Measurements from ENCODE around the gene BFSP1.
A peak's percentile ranks its signal among the peaks of the same experiment; 100 is the strongest.

BFSP1 gene

DNA sequence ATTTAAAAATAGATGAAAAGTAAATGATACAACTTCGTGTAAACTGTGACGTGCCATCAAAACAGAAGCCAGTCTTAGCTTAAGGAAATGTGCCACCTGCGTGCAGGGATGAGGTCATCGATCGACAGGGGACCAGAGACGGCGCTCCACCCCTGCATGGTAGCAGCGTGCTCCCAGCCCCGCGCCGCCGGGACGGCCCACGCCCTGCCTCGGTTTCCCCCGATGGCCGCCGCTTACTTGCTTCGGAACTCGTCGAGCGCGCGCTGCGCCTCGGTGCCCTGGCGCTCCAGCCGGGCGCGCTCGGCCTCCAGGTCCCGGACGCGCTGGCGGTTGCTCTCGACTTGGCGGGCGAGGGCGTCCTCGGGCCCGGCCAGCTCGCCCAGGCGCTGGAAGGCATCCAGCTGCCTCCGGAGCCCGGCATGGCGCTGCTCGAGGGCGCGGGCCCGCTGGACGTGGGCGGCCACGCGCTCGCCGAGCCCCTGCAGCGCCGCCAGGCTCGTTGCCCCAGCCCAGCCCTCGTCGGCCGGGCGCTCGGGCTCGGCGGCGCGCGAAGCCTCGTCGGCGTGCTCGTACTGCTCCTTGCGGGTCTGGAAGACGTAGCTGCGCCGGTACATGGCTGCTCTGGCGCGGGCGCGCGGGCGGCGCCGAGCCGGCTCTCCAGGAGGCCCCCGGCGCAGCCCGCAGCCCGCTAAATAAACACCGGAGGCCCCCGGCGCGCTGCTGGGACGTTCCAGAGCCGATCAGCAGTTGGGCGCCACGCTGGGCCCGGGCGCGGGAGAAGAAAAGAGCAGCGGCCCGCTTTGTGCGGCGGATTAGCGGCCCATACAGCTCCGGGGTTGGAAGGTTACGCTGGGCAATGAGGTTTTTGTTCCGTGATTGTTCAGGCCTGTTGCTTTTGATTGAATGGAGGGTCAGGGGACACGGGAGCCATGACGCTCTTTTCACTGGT lies at the start of gene BFSP1:
TSS of gene BFSP1 (minus strand) at position 664 of the 949 bp plus-strand sequence. CDS start at position 614, 50 bp downstream.
- H3K27me3 ChIP-seq (ENCODE audit: control insufficient read depth in 1 of 2, insufficient read depth in 2 of 2, low read length in 2 of 2): peaks cover 0 to 3% of the 10 kb centered on the region in 2 donors
- H3K4me1 ChIP-seq (ENCODE audit: control insufficient read depth in 1 of 2, insufficient read depth in 2 of 2, low read length in 2 of 2): peaks cover 6 to 11% of the 10 kb centered on the region in 2 donors
- H3K36me3 ChIP-seq (ENCODE audit: control insufficient read depth in 1 of 2, insufficient read depth in 2 of 2, low read length in 2 of 2): no peaks in the 10 kb centered on the region
- peak within 1 kb of the TSS; percentile 22 to 51 for H3K9ac ChIP-seq (ENCODE audit: low read depth in 1 of 2, low read length in 2 of 2)
- no peak within 1 kb of the TSS for H3K27ac ChIP-seq (ENCODE audit: low read depth, low read length)
- peak within 1 kb of the TSS; percentile 62 to 69 for H3K4me3 ChIP-seq (ENCODE audit: low read depth in 1 of 2, low read length in 2 of 2)
- no peaks in the 10 kb centered on the region for H3K9me3 ChIP-seq (ENCODE audit: control insufficient read depth in 1 of 2, low read length in 2 of 2)

DNA sequence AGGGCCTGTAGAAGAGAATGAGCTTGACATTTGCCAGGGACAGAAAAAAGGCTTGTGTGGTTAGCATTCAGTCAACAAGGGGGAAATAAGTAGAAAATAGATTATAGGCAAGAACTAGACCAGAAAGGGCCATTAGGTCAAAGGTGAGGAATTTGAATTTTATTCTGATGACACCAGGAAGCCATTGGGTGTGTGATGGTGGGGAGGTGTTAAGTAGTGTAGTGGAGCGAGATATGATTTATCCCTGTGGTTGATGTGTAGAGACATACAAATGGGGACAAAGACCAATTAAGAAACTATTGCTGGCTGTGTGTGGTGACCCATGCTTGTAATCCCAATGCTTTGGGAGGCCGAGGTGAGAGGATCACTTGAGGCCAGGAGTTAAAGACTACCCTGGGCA lies 49.7 kb upstream of the BFSP1 start:
- Histone ChIP-seq H3K9ac (ENCODE audit: low read depth in 1 of 2, low read length in 2 of 2) (no peak overlapping the region), H3K27ac (ENCODE audit: low read depth, low read length) (no peak overlapping the region), H3K9me3 (ENCODE audit: control insufficient read depth in 1 of 2, low read length in 2 of 2) (no peaks in the 10 kb centered on the region), H3K36me3 (ENCODE audit: control insufficient read depth in 1 of 2, insufficient read depth in 2 of 2, low read length in 2 of 2) (no peaks in the 10 kb centered on the region), H3K4me3 (ENCODE audit: low read depth in 1 of 2, low read length in 2 of 2) (no peak overlapping the region), H3K27me3 (ENCODE audit: control insufficient read depth in 1 of 2, insufficient read depth in 2 of 2, low read length in 2 of 2) (no peaks in the 10 kb centered on the region), H3K4me1 (ENCODE audit: control insufficient read depth in 1 of 2, insufficient read depth in 2 of 2, low read length in 2 of 2) (peaks cover 7 to 10% of the 10 kb centered on the region in 2 donors)

DNA sequence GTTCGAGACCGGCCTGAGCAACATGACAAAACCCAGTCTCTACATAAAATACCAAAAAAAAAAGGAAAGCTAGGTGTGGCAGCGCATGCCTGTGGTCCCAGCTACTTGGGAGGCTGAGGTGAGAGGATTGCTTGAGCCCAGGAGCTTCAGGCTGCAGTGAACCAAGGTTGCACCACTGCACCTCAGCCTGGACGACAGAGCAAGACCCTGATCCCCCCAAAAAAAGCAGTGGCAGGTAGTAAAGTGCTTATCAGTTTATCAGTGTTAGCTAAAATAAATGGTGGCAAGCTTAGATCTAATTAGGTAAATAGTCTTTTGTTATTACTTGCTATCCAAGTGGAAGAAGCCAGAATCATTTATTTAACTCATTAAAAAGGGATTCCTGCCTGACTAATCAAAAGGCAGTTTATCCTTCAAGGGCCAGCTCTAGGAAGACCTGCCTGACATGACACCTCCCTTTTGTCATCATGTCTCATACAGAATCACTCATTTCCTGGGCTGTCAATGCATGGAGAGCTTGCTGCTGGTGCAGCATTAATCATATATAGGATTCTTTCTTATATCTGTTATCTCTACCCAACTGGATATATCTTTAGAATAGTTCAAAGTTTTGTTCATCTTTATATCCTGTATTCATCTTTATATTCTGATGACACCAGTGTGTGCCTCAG lies 48.3 kb upstream of the BFSP1 start:
- Histone ChIP-seq H3K9me3 (ENCODE audit: control insufficient read depth in 1 of 2, low read length in 2 of 2) (no peaks in the 10 kb centered on the region), H3K9ac (ENCODE audit: low read depth in 1 of 2, low read length in 2 of 2) (no peak overlapping the region), H3K27me3 (ENCODE audit: control insufficient read depth in 1 of 2, insufficient read depth in 2 of 2, low read length in 2 of 2) (no peaks in the 10 kb centered on the region), H3K36me3 (ENCODE audit: control insufficient read depth in 1 of 2, insufficient read depth in 2 of 2, low read length in 2 of 2) (no peaks in the 10 kb centered on the region), H3K27ac (ENCODE audit: low read depth, low read length) (no peak overlapping the region), H3K4me3 (ENCODE audit: low read depth in 1 of 2, low read length in 2 of 2) (no peak overlapping the region), H3K4me1 (ENCODE audit: control insufficient read depth in 1 of 2, insufficient read depth in 2 of 2, low read length in 2 of 2) (peaks cover 0 to 3% of the 10 kb centered on the region in 2 donors)

DNA sequence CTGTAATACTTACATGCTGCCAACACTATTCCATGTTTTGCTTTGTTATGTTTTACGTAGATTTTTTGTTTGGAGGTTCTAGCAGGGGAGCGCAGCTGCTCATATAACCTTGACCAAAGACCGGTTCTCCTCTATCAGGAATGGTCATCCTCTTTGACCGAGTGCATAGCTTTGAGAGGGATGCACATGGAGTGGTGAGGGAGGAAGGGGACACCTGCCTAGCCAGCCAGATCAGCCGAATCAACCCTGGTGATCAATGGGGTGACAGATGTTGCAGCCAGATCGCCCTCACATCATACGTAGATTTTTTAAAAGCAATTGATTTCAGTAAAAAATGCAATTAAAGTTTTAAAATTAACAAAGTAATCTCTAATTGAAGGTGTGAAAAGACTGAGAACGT lies 45.0 kb upstream of the BFSP1 start:
- Histone ChIP-seq H3K4me1 (ENCODE audit: control insufficient read depth in 1 of 2, insufficient read depth in 2 of 2, low read length in 2 of 2) (peaks cover under 1 to 14% of the 10 kb centered on the region in 2 donors), H3K4me3 (ENCODE audit: low read depth in 1 of 2, low read length in 2 of 2) (no peak overlapping the region), H3K27me3 (ENCODE audit: control insufficient read depth in 1 of 2, insufficient read depth in 2 of 2, low read length in 2 of 2) (no peaks in the 10 kb centered on the region), H3K36me3 (ENCODE audit: control insufficient read depth in 1 of 2, insufficient read depth in 2 of 2, low read length in 2 of 2) (no peaks in the 10 kb centered on the region), H3K9ac (ENCODE audit: low read depth in 1 of 2, low read length in 2 of 2) (no peak overlapping the region), H3K27ac (ENCODE audit: low read depth, low read length) (no peak overlapping the region), H3K9me3 (ENCODE audit: control insufficient read depth in 1 of 2, low read length in 2 of 2) (no peaks in the 10 kb centered on the region)

DNA sequence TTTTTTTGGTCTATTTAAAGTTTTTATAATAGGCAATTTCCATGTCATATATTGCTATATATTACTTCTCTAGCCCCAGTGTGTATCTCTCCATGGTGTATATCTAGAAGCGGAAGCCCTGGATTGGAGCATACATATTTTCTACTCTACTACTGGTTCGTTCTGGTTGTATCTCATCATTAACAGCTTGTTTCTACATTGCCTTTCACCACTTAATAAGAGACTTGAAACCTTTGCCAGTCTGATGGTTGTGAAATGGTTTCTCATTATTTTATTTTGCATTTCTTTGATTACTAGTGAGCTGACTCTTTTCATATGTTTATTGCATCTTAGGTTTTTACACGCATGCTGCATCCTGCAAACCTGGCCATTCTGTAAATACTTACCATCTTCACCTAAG lies 42.3 kb upstream of the BFSP1 start:
- no peaks in the 10 kb centered on the region for H3K36me3 ChIP-seq (ENCODE audit: control insufficient read depth in 1 of 2, insufficient read depth in 2 of 2, low read length in 2 of 2)
- H3K9ac ChIP-seq (ENCODE audit: low read depth in 1 of 2, low read length in 2 of 2): no peak overlapping the region
- no peak overlapping the region for H3K4me3 ChIP-seq (ENCODE audit: low read depth in 1 of 2, low read length in 2 of 2)
- no peaks in the 10 kb centered on the region for H3K9me3 ChIP-seq (ENCODE audit: control insufficient read depth in 1 of 2, low read length in 2 of 2)
- H3K4me1 ChIP-seq (ENCODE audit: control insufficient read depth in 1 of 2, insufficient read depth in 2 of 2, low read length in 2 of 2): peaks cover 7 to 19% of the 10 kb centered on the region in 2 donors
- no peaks in the 10 kb centered on the region for H3K27me3 ChIP-seq (ENCODE audit: control insufficient read depth in 1 of 2, insufficient read depth in 2 of 2, low read length in 2 of 2)
- H3K27ac ChIP-seq (ENCODE audit: low read depth, low read length): no peak overlapping the region

DNA sequence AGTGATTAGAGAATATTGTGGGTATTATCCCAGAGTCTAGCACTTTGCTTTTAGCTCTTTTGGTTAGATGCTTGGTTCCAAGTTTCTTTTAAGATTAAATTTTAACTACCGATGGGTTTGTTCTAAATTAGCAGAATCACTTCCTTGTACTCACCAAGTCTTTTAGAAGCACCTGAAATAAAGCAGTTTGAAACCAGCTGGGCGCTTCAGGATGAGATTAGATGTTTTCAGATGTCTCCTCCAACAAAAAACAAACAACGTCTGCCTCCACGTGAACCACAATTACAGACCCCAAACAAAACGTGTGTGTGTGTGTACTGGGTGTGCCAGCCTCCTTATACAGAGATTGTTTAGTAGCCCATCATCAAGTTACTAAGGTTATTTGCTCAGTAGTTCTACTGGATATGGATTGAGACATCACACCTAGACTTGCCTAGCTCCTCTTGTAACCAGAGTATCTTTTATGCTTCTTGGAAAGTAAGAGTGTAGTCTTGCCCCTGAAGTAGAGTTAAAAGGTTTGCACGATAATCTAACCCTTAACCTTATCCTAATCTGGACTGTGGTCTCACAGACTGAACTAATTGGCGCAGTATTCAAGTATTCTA lies 41.0 kb upstream of the BFSP1 start:
- H3K9me3 ChIP-seq (ENCODE audit: control insufficient read depth in 1 of 2, low read length in 2 of 2): no peaks in the 10 kb centered on the region
- H3K9ac ChIP-seq (ENCODE audit: low read depth in 1 of 2, low read length in 2 of 2): peak overlapping the region; percentile 15 to 87
- H3K4me3 ChIP-seq (ENCODE audit: low read depth in 1 of 2, low read length in 2 of 2): peak overlapping the region in 1 of 2 donors; percentile 27
- H3K36me3 ChIP-seq (ENCODE audit: control insufficient read depth in 1 of 2, insufficient read depth in 2 of 2, low read length in 2 of 2): no peaks in the 10 kb centered on the region
- peaks cover 12 to 22% of the 10 kb centered on the region in 2 donors for H3K4me1 ChIP-seq (ENCODE audit: control insufficient read depth in 1 of 2, insufficient read depth in 2 of 2, low read length in 2 of 2)
- no peak overlapping the region for H3K27ac ChIP-seq (ENCODE audit: low read depth, low read length)
- no peaks in the 10 kb centered on the region for H3K27me3 ChIP-seq (ENCODE audit: control insufficient read depth in 1 of 2, insufficient read depth in 2 of 2, low read length in 2 of 2)

DNA sequence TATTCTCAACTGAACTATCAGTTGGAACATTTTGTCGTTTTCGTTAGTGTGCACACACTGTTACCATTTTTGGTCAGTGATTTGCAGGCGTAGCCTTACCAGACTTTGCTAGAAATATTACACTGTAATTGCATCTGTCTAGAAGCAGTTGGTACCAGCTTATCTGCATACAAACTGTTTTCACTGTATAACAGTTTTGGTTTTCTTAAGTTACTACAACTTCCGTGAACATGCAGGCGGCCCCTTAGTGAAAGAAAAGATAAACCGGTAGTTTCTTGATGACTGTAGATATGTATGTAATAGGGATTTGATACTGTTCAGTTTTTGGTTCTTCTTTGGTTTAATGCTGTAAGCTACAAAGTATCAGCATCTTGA lies 40.0 kb upstream of the BFSP1 start:
- Histone ChIP-seq H3K36me3 (ENCODE audit: control insufficient read depth in 1 of 2, insufficient read depth in 2 of 2, low read length in 2 of 2) (no peaks in the 10 kb centered on the region), H3K27me3 (ENCODE audit: control insufficient read depth in 1 of 2, insufficient read depth in 2 of 2, low read length in 2 of 2) (no peaks in the 10 kb centered on the region), H3K27ac (ENCODE audit: low read depth, low read length) (no peak overlapping the region), H3K9me3 (ENCODE audit: control insufficient read depth in 1 of 2, low read length in 2 of 2) (no peaks in the 10 kb centered on the region), H3K9ac (ENCODE audit: low read depth in 1 of 2, low read length in 2 of 2) (peak overlapping the region; percentile 87 to 91), H3K4me1 (ENCODE audit: control insufficient read depth in 1 of 2, insufficient read depth in 2 of 2, low read length in 2 of 2) (peaks cover 12 to 22% of the 10 kb centered on the region in 2 donors), H3K4me3 (ENCODE audit: low read depth in 1 of 2, low read length in 2 of 2) (peak overlapping the region; percentile 91 to 95)

DNA sequence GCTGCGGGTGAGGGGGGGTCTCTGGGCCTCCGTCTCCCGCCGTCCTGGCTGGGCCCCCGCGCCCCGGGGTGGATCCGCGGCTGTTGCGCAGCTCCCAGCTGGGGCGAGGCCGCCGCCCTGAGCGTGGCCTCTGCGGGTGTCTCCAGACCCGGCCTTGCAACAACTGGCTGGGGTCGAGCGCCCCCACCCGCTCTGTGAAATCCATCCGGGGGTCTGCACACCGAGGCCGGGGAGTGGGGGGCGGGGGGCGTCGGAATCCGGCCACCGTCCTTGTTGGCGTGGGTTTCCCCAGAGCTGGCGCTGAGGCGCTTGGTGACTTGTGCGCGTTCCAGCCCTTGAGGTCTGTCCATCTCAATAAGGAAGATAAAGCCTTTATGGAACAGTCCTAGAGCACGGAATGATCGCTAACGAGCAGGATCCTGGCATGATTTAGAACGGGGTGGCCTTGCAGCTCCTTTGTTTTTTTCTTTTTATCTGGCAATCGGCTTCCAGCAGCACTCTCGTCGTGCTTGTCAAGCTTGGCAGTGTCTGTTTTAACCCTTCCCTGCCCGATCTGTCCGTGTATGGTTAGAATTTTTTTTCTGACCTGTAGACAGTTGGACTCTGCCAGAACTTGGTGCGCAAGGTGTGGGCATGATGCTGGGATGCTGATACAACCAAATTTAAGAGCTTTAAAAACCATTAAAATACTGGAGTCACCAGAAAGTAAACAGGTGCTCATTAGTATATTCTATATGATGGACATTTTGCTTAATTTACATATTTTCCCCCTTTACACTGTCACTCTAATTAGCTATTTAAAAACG lies 39.4 kb upstream of the BFSP1 start:
- no peaks in the 10 kb centered on the region for H3K9me3 ChIP-seq (ENCODE audit: control insufficient read depth in 1 of 2, low read length in 2 of 2)
- H3K4me3 ChIP-seq (ENCODE audit: low read depth in 1 of 2, low read length in 2 of 2): peak overlapping the region; percentile 91 to 95
- peak overlapping the region; percentile 87 to 91 for H3K9ac ChIP-seq (ENCODE audit: low read depth in 1 of 2, low read length in 2 of 2)
- H3K27me3 ChIP-seq (ENCODE audit: control insufficient read depth in 1 of 2, insufficient read depth in 2 of 2, low read length in 2 of 2): no peaks in the 10 kb centered on the region
- peaks cover 12 to 22% of the 10 kb centered on the region in 2 donors for H3K4me1 ChIP-seq (ENCODE audit: control insufficient read depth in 1 of 2, insufficient read depth in 2 of 2, low read length in 2 of 2)
- H3K27ac ChIP-seq (ENCODE audit: low read depth, low read length): peak overlapping the region; percentile 96
- H3K36me3 ChIP-seq (ENCODE audit: control insufficient read depth in 1 of 2, insufficient read depth in 2 of 2, low read length in 2 of 2): no peaks in the 10 kb centered on the region

DNA sequence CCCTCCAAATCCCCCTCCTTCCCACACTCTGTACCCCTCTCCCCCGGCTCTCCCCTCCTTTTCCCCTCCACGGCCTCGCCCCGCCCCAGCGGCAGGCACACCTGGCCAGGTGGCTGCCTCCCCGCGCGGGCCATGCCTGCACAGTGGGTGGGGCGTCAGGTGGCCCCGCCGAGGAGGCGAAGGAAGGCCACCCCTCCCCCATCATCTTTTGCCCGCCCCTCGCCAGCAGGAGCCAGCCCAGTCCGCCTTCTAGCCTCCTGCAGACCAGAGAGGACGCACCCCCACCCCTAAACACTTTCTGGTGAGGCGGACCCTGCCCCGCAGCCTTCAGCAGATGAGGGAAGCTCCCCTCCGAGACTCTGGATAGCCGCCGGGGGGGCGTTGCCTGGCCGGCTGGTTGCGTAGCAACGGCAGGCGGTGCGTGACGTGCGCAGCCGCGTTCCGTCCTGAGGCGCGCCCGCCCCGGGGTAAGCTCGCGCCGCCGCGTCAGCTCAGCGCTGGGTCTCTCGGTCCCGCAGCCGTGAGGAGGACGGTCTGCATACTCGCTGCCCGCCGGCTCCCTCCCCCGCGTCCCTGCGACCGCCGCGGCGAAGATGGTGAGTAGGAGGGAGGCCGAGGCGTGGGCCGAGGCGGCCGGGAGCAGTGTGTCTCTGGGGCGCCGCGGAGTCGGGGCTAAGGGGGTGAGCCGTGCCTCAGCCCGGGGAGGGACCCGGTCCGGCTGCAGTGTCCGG lies 38.6 kb upstream of the BFSP1 start, which contains the start of gene DSTN:
TSS of gene DSTN (plus strand) at position 460 of the 731 bp plus-strand sequence. CDS start at position 594, 134 bp downstream.
- H3K36me3 ChIP-seq (ENCODE audit: control insufficient read depth in 1 of 2, insufficient read depth in 2 of 2, low read length in 2 of 2): no peaks in the 10 kb centered on the region
- peak within 1 kb of the TSS; percentile 87 to 91 for H3K9ac ChIP-seq (ENCODE audit: low read depth in 1 of 2, low read length in 2 of 2)
- H3K4me1 ChIP-seq (ENCODE audit: control insufficient read depth in 1 of 2, insufficient read depth in 2 of 2, low read length in 2 of 2): peaks cover 12 to 22% of the 10 kb centered on the region in 2 donors
- H3K9me3 ChIP-seq (ENCODE audit: control insufficient read depth in 1 of 2, low read length in 2 of 2): no peaks in the 10 kb centered on the region
- H3K27ac ChIP-seq (ENCODE audit: low read depth, low read length): peak within 1 kb of the TSS; percentile 96
- H3K27me3 ChIP-seq (ENCODE audit: control insufficient read depth in 1 of 2, insufficient read depth in 2 of 2, low read length in 2 of 2): no peaks in the 10 kb centered on the region
- peak within 1 kb of the TSS; percentile 91 to 95 for H3K4me3 ChIP-seq (ENCODE audit: low read depth in 1 of 2, low read length in 2 of 2)
